ES-I3 (cell line): Measurements from ENCODE around the gene PELI2.
A peak's percentile ranks its signal among the peaks of the same experiment; 100 is the strongest.

Experiments
- H3K36me3 ChIP-seq: 2 replicates; pipeline ENCODE4 v1.6.1; 2013; ENCODE audit warnings: mild to moderate bottlenecking, low read length, control low read depth, moderate library complexity; ENCODE audit not compliant: insufficient read depth
- H3K4me1 ChIP-seq: 2 replicates; pipeline ENCODE4 v1.6.1; 2013; ENCODE audit warnings: mild to moderate bottlenecking, control low read depth, low read length; ENCODE audit not compliant: insufficient read depth
- H3K9ac ChIP-seq: 2 replicates; pipeline ENCODE4 v1.6.1; 2013; ENCODE audit warnings: low read depth, mild to moderate bottlenecking, low read length, moderate library complexity
- H3K9me3 ChIP-seq: 2 replicates; pipeline ENCODE4 v1.6.1; 2013; ENCODE audit warnings: mild to moderate bottlenecking, low read length, moderate library complexity; ENCODE audit not compliant: control insufficient read depth, insufficient read depth

Gene PELI2

GRCh38 chr14:56117765-56118610, at the start of gene PELI2:
TSS of gene PELI2 (plus strand) at chr14:56118411. CDS start at chr14:56118661, 250 bp downstream.
- Histone ChIP-seq H3K9ac (peak within 1 kb of the TSS; percentile 89), H3K9me3 (no peaks in the 10 kb centered on the region), H3K4me1 (peaks cover 5% of the 10 kb centered on the region; the same call in 1 of the 2 replicates), H3K36me3 (no peaks in the 10 kb centered on the region)

GRCh38 chr14:56073799-56074198, 44.4 kb upstream of the PELI2 start:
- no peaks in the 10 kb centered on the region for H3K9me3 ChIP-seq
- no peaks in the 10 kb centered on the region for H3K36me3 ChIP-seq
- no peaks in the 10 kb centered on the region for H3K4me1 ChIP-seq
- H3K9ac ChIP-seq = no peak overlapping the region

- H3K36me3 ChIP-seq = no peaks in the 10 kb centered on the region
- H3K9ac ChIP-seq = no peak overlapping the region
- H3K9me3 ChIP-seq = no peaks in the 10 kb centered on the region
- H3K4me1 ChIP-seq = no peaks in the 10 kb centered on the region
These were observed 42.9 kb upstream of the PELI2 start for GRCh38 chr14:56075301-56075700.

- Histone ChIP-seq H3K4me1 (peaks cover 7% of the 10 kb centered on the region; the same call in 1 of the 2 replicates), H3K9ac (no peak overlapping the region), H3K36me3 (no peaks in the 10 kb centered on the region), H3K9me3 (no peaks in the 10 kb centered on the region)
These were observed 37.1 kb upstream of the PELI2 start for GRCh38 chr14:56081139-56081538.

- Histone ChIP-seq H3K4me1 (peaks cover 9% of the 10 kb centered on the region), H3K36me3 (no peaks in the 10 kb centered on the region), H3K9me3 (no peaks in the 10 kb centered on the region), H3K9ac (no peak overlapping the region)
These were observed 35.3 kb upstream of the PELI2 start for GRCh38 chr14:56082880-56083279.

- H3K9me3 ChIP-seq = no peaks in the 10 kb centered on the region
- H3K36me3 ChIP-seq = no peaks in the 10 kb centered on the region
- H3K9ac ChIP-seq = no peak overlapping the region
- peaks cover 22% of the 10 kb centered on the region for H3K4me1 ChIP-seq
These were observed 32.7 kb upstream of the PELI2 start for GRCh38 chr14:56085471-56085870.

GRCh38 chr14:56087671-56088471, 30.3 kb upstream of the PELI2 start:
- Histone ChIP-seq H3K4me1 (peaks cover 18% of the 10 kb centered on the region), H3K36me3 (no peaks in the 10 kb centered on the region), H3K9me3 (no peaks in the 10 kb centered on the region), H3K9ac (no peak overlapping the region)

- Histone ChIP-seq H3K9ac (no peak overlapping the region), H3K4me1 (peaks cover 28% of the 10 kb centered on the region), H3K9me3 (no peaks in the 10 kb centered on the region), H3K36me3 (no peaks in the 10 kb centered on the region)
These were observed 29.3 kb upstream of the PELI2 start for GRCh38 chr14:56088941-56089340.

- no peak overlapping the region for H3K9ac ChIP-seq
- H3K36me3 ChIP-seq = no peaks in the 10 kb centered on the region
- H3K4me1 ChIP-seq = peaks cover 29% of the 10 kb centered on the region
- no peaks in the 10 kb centered on the region for H3K9me3 ChIP-seq
These were observed 25.4 kb upstream of the PELI2 start for GRCh38 chr14:56092763-56093162.

- Histone ChIP-seq H3K9ac (no peak overlapping the region), H3K36me3 (no peaks in the 10 kb centered on the region), H3K9me3 (no peaks in the 10 kb centered on the region), H3K4me1 (peaks cover 17% of the 10 kb centered on the region; the same call in 1 of the 2 replicates)
These were observed 24.1 kb upstream of the PELI2 start for GRCh38 chr14:56094076-56094475.

GRCh38 chr14:56098021-56098420, 20.2 kb upstream of the PELI2 start:
- Histone ChIP-seq H3K4me1 (peaks cover 10% of the 10 kb centered on the region; the same call in 1 of the 2 replicates), H3K36me3 (no peaks in the 10 kb centered on the region), H3K9me3 (no peaks in the 10 kb centered on the region), H3K9ac (no peak overlapping the region)

- Histone ChIP-seq H3K36me3 (no peaks in the 10 kb centered on the region), H3K9ac (no peak overlapping the region), H3K4me1 (no peaks in the 10 kb centered on the region), H3K9me3 (no peaks in the 10 kb centered on the region)
These were observed 19.0 kb upstream of the PELI2 start for GRCh38 chr14:56099081-56099797.

- Histone ChIP-seq H3K9me3 (no peaks in the 10 kb centered on the region), H3K9ac (no peak overlapping the region), H3K36me3 (no peaks in the 10 kb centered on the region), H3K4me1 (no peaks in the 10 kb centered on the region)
These were observed 17.7 kb upstream of the PELI2 start for GRCh38 chr14:56100556-56100955.

GRCh38 chr14:56102941-56103340, 15.3 kb upstream of the PELI2 start:
- no peaks in the 10 kb centered on the region for H3K9me3 ChIP-seq
- no peak overlapping the region for H3K9ac ChIP-seq
- no peaks in the 10 kb centered on the region for H3K4me1 ChIP-seq

More at GRCh38 chr14:56102941-56103340, 15.3 kb upstream of the PELI2 start:
- H3K36me3 ChIP-seq = no peaks in the 10 kb centered on the region
